NCI-H2171 (cell line): Measurements from ENCODE around the gene INPP5D.
"Not testable (repeated sequence)": the region's sequence is repeated elsewhere in the genome, so short reads cannot be mapped to it uniquely, and the experiment has no call there.

Experiments
- DNase-seq: peaks from one replicate; lab custom pipeline; 2025; lab: John Stamatoyannopoulos, UW

Gene INPP5D

GRCh38 chr2:233178994-233179847 is 119.1 kb downstream of the INPP5D start:
- no peak for DNase-seq

GRCh38 chr2:233179848-233180366 is 119.8 kb downstream of the INPP5D start:
- no peak for DNase-seq

DNA sequence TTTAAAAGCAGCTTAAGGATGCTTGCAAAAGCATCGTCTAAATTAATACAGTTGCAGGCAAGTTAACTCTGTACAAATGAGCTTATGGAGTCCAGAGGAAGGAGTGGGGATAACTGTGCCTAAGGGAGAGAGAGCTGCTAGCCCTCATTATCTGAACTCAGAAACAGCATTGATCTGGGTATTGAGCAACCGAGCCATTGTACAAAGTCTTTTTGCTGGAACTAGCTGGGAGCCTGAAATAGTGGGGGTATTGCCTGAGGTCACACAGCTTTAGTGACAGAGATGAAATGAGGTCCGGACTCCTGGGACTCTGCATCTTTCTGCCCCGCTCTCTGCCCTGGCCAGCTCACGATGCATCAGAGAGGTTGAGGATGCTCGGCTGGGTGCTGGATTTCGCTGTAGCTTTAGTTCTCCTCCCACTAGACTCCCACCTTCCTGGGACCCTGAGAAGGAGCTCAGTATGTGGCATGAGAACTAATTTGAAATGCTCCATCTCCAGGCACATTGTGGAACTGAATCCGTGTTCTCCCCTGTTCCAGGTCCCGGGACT is 123.8 kb downstream of the INPP5D start:
- no peak for DNase-seq

DNA sequence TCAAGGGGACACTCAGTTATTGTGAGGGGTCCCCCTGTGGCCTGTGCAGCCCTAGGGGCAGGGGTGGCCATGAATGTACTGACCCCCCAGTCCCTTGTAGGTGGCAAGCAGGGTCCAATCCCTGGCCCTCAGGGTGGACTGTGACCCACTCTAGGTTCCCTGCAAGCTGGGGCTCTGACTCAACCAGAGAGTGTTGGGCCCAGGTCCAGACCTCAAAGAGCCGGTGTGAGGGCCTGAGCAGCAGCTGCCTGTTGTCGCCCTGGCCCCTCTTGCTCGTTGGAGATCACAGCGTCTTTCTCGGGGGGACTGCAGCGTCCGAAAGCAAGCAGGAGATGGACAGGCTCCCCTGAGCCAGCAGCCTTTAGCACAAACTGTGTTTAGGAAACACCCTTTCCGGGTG is 124.5 kb downstream of the INPP5D start:
- no peak for DNase-seq

GRCh38 chr2:233185330-233185729 is 125.2 kb downstream of the INPP5D start:
- DNase-seq, result no peak

- no peak for DNase-seq
Measured at GRCh38 chr2:233185963-233186362, 125.8 kb downstream of the INPP5D start.

- no peak for DNase-seq
Measured at GRCh38 chr2:233186851-233187250, 126.7 kb downstream of the INPP5D start.

- no peak for DNase-seq
Measured at GRCh38 chr2:233189025-233189424, 128.9 kb downstream of the INPP5D start.

- DNase-seq, result not testable (repeated sequence)
Measured at GRCh38 chr2:233191016-233191415, 130.9 kb downstream of the INPP5D start.

- DNase-seq, result no peak
Measured at GRCh38 chr2:233193738-233194137, 133.6 kb downstream of the INPP5D start.

DNA sequence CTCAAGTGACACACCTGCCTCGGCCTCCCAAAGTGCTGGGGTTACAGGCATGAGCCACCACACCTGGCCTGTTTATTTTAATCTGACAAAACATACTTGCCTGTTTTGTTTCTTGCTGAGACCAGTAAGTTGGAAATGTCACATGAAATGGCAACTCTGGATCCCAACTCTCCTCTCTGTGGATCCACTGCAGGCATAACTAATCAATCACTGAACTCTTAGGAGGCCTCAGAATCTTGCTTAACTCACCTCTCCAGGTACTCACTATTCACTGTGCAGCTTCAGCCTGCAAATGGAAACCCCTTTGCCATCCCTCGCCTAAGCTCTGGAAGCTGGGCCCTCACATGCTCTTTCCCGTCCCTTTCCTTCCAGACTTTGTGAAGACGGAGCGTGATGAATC is 134.9 kb downstream of the INPP5D start:
- no peak for DNase-seq

DNA sequence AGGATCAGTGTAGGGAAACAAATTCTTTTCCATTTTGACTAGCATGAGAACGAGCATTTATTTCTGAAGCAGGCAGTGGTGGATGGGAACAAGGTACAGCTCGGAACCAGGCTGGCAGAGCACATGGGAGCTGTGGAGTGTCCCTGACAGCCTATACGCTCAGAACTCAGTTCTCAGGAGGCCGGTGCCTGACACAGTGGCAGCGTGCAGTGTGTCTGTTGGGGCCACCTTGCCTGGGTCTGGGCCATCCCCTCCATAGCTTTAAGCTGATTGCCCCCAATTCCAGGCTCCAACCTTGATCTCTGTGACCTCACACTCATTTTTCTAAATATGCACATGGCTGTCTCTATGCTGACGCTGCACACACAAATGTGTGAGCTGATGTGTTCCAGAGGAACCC is 136.9 kb downstream of the INPP5D start:
- DNase-seq, result no peak

DNA sequence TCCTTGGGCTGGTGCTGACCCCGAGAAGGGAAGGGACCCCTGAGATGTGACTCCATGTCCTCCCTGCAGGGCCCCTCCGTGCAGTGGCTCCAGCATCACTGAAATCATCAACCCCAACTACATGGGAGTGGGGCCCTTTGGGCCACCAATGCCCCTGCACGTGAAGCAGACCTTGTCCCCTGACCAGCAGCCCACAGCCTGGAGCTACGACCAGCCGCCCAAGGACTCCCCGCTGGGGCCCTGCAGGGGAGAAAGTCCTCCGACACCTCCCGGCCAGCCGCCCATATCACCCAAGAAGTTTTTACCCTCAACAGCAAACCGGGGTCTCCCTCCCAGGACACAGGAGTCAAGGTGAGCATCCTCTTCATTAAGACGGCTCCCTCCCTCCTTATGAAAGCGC is 137.9 kb downstream of the INPP5D start:
- DNase-seq, result no peak

DNA sequence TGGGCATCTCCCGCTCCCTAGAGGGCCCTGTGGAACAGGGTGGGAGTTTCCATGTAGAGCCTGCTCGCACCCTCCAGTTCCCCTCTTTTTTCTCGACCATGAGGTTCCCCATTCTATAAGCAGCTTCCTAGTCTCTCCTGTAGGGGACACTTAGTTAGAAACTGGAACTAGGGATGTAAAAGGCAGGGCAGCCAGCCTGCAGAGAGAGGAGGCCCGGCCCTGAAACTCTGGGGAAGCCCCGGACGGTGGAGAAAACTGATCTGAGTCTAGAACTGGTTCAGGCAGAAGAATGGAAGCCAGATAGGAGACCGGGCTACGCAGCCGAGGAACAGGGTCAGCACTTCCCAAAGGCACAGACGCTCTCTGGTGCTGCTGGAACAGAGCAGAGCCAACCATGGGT is 139.7 kb downstream of the INPP5D start:
- no peak for DNase-seq

DNA sequence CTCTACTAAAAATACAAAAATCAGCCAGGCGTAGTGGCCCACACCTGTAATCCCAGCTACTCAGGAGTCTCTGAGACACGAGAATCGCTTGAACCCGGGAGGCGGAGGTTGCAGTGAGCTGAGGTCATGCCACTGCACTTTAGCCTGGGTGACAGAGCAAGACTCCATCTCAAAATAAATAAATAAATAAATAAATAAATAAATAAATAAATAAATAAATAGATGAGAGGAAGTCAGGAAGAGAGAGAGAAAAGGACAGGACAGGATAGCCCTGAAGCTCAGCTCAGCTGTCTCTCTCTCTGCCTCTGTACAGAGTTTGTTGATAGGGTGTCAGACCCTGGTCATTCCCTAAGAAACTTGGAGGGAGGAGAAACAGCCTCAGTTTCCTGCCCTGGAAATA is 140.6 kb downstream of the INPP5D start:
- not testable (repeated sequence) for DNase-seq

DNA sequence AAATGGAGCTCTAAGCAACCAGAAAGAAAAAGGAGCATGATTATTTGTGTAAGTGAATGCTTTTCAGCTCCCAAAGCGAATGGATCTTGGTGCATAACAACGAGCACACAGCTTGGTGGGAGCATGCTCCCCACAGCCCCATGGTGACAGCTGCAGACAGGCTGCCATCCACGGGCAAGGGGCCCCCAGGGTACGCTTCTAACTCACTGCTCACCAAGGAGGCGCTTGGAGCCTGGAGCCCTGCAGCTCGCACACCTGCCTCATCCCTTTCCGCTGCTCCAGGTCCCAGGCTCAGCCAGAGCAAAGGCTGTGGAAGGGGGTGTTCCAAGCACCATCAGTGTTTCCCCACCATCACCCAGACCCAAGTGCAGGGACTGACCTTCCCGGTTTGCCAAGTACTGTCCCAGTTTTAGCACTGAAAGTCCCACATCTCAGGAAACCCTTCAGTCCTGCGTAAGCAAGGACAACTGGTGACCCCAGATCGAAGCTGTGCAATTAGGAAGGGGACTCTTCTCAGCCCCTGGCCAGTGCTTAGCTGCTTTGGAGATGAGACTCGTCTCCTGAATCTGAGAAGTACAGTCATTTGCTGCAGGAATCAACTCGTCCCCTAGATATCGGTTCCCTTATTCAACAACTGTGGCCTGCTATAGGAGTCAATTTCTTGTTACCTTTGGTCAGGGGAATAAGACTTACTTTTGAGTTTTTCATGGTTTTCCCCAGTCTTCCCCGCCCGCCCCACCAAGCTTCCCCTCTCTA is 141.3 kb downstream of the INPP5D start:
- peak; percentile 36 for DNase-seq

GRCh38 chr2:233202531-233202944 is 142.4 kb downstream of the INPP5D start:
- DNase-seq, result no peak

DNA sequence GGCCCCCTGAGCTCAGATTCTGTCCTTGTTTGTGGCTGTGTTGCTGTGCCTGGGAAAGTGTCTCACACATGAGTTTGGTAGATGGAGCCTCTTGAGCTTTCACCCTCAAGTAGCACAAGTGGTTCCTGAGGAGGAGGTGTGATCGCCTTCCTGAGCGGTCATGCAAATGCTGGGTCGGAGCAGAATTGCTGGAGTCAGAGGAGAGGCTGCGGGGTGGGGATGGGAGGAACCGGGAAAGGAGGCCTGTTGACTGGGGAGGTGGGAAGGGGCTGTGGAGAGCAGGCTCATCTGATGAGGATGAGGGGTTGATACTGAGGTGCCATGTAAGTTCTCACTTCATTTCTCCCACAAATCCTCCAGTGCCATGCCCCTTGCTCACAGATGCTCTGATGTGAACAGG is 142.9 kb downstream of the INPP5D start:
- DNase-seq, result no peak

GRCh38 chr2:233204286-233204936 is 144.3 kb downstream of the INPP5D start:
- no peak for DNase-seq

DNA sequence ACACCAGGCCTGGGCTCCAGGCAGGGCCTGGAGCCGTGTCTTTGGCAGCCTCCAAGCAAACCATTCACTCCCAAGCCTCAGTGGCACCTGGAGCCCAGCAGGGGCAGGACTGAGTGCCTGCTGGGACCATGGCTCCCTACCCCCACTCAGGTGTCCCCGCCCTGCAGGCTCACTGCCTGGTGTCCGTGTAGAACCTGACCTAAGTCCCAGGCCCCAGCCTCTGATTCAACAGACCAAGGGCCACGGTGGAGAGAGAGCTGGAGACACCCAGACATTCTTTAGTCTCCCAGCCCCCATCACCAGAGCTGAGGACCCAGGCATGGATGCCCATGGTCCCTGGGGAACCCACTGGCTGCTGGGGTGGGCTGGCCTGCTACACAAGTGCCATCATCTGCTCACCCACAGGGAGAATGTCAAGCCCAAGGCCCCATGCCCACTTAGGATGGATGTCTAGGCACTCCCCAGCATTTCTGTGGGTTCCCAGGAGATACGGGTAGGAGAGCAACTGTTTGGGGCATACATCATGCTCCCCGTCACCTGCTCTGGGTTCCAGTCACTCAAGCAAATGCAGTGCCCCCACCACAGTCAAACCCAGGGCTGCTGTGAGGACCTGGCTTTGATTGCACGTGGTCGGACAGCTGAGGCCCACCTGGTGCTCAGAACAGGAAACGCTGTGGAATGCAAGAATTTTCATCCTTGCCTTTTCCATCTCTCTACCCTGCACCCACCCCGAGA is 148.4 kb downstream of the INPP5D start:
- no peak for DNase-seq

GRCh38 chr2:233209117-233209532 is 149.0 kb downstream of the INPP5D start:
- no peak for DNase-seq
